RWPE2 (cell line): ENCODE data around the gene CPA5.

Experiments used
- ATAC-seq: fragments of 200-7000 bp; cut with Tn5 transposase; 3 replicates; pipeline ENCODE4 v1.9.1; 2021; ENCODE audit warnings: low read depth
- DNase-seq: peaks from one replicate; pipeline ENCODE4 v3.0.0-alpha.2; 2020; ENCODE audit warnings: low spot score
- H3K27ac ChIP-seq: fragments of 450-650 bp; 2 replicates; pipeline ENCODE4 v1.5.1; 2017; ENCODE audit warnings: mild to moderate bottlenecking; ENCODE audit not compliant: poor library complexity, severe bottlenecking
- H3K27me3 ChIP-seq: fragments of 250-450 bp; sonication (Bioruptor Pico); 2 replicates; pipeline ENCODE4 v1.5.1; 2021; ENCODE audit warnings: mild to moderate bottlenecking, moderate library complexity; ENCODE audit not compliant: insufficient read depth, poor library complexity, severe bottlenecking
- H3K36me3 ChIP-seq: fragments of 250-450 bp; sonication (Bioruptor Pico); 2 replicates; pipeline ENCODE4 v1.5.1; 2020; ENCODE audit warnings: low read depth, mild to moderate bottlenecking, moderate library complexity
- H3K4me1 ChIP-seq: fragments of 250-450 bp; sonication (Bioruptor Pico); 2 replicates; pipeline ENCODE4 v1.5.1; 2021; ENCODE audit warnings: mild to moderate bottlenecking, moderate library complexity; ENCODE audit not compliant: insufficient read depth, poor library complexity, severe bottlenecking
- H3K4me3 ChIP-seq: fragments of 250-450 bp; sonication (Bioruptor Pico); 2 replicates; pipeline ENCODE4 v1.5.1; 2021; ENCODE audit warnings: mild to moderate bottlenecking, moderate library complexity; ENCODE audit not compliant: severe bottlenecking
- H3K9me3 ChIP-seq: fragments of 250-450 bp; sonication (Bioruptor Pico); 2 replicates; pipeline ENCODE4 v1.5.1; 2021; ENCODE audit warnings: mild to moderate bottlenecking, moderate library complexity; ENCODE audit not compliant: severe bottlenecking
- CTCF ChIP-seq: fragments of 450-650 bp; IDR thresholded peaks from one replicate; pipeline ENCODE4 v1.5.1; 2017; ENCODE audit warnings: mild to moderate bottlenecking, moderate library complexity; ENCODE audit not compliant: poor library complexity, severe bottlenecking

The CPA5 gene

GRCh38 chr7:130363026-130363847 lies 18.6 kb downstream of the CPA5 start:
- ATAC-seq (peak; percentile 95), DNase-seq (peak; percentile 96)
- Histone ChIP-seq H3K4me1 (peaks cover 30% of the 10 kb centered on the region), H3K4me3 (no peak overlapping the region), H3K27ac (peak overlapping the region; percentile 92), H3K27me3 (no peaks in the 10 kb centered on the region), H3K36me3 (no peaks in the 10 kb centered on the region), H3K9me3 (peaks cover 9% of the 10 kb centered on the region)
- TF ChIP-seq CTCF = peak; percentile 36

- DNase-seq (no peak), ATAC-seq (no peak)
- TF ChIP-seq CTCF = no peak
- H3K9me3 ChIP-seq = peaks cover 4% of the 10 kb centered on the region
- H3K27ac ChIP-seq = peak overlapping the region; percentile 92
- H3K4me3 ChIP-seq = no peak overlapping the region
- no peaks in the 10 kb centered on the region for H3K27me3 ChIP-seq
- no peaks in the 10 kb centered on the region for H3K36me3 ChIP-seq
- peaks cover 38% of the 10 kb centered on the region for H3K4me1 ChIP-seq
Observed at GRCh38 chr7:130364451-130364850, 19.8 kb downstream of the CPA5 start.

GRCh38 chr7:130365088-130365487 lies 20.5 kb downstream of the CPA5 start:
- DNase-seq = no peak
- H3K27me3 ChIP-seq = no peaks in the 10 kb centered on the region
- peaks cover 44% of the 10 kb centered on the region for H3K4me1 ChIP-seq
- H3K4me3 ChIP-seq = no peak overlapping the region
- H3K9me3 ChIP-seq = peaks cover 2% of the 10 kb centered on the region
- no peak for TF ChIP-seq CTCF
- no peaks in the 10 kb centered on the region for H3K36me3 ChIP-seq
- H3K27ac ChIP-seq = peak overlapping the region; percentile 92
- ATAC-seq = no peak

GRCh38 chr7:130365511-130366441 lies 21.2 kb downstream of the CPA5 start:
- Histone ChIP-seq H3K36me3 (no peaks in the 10 kb centered on the region), H3K27ac (peak overlapping the region; percentile 92), H3K27me3 (no peaks in the 10 kb centered on the region), H3K4me3 (no peak overlapping the region), H3K4me1 (peaks cover 48% of the 10 kb centered on the region), H3K9me3 (no peaks in the 10 kb centered on the region)
- peak; percentile 37 for ATAC-seq
- TF ChIP-seq CTCF = no peak
- DNase-seq = peak; percentile 51
